Measurements from ENCODE around the gene SLC12A8. TPM values are rescaled to one million over a fixed set of nuclear protein-coding genes. Genes with fewer than 3 reads are reported as not detected.
A peak's percentile ranks its signal among the peaks of the same experiment; 100 is the strongest.

Gene SLC12A8
- total RNA-seq, 1 experiment from 2014 or later, result 30.7 TPM

DNA sequence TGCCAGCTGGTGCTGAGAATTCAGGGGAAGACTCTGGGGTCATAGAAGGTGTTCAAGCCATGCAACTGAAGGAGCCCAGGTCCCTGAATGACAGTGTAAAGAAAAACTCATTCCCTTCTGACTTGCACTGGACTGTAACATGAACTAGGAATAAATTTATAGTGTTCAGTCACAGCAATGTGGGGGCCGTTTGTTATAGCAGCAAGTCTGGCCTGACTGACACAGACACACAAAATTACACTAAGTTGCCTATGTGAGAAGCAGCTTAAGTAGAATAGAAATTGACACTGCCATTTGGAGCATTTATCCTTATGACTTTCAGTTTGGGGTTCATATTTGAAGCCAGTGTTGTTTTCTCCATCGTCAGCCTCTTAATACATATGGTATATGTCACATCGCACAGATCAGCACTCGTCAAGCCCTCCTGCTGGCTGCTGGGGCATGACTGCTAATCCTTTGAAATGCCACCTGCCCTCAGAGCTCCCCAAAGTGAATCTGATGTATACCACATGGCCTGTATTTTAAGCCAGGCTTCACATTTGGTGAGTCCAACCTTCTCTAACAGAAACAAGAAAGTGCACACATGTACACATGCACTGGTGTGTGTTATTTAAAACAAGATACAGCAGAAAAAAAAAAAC, 139.7 kb downstream of the SLC12A8 start:
- Histone ChIP-seq H4K20me1 (ENCODE audit: insufficient read depth) (no peaks in the 10 kb centered on the region), H3K79me2 (ENCODE audit: low read depth) (no peaks in the 10 kb centered on the region), H3F3A (ENCODE audit: insufficient read depth, low read depth) (peaks cover 6% of the 10 kb centered on the region; the same call in 1 of the 2 replicates), H3K4me2 (no peak overlapping the region), H3K9me3 (ENCODE audit: insufficient read depth, low read depth) (no peaks in the 10 kb centered on the region), H3K27ac (no peak overlapping the region), H3K36me3 (ENCODE audit: low read depth) (no peaks in the 10 kb centered on the region), H3K4me1 (replicated peaks; ENCODE audit: insufficient read depth) (no peaks in the 10 kb centered on the region), H3K9me2 (ENCODE audit: insufficient read depth) (no peaks in the 10 kb centered on the region), H2AFZ (no peak overlapping the region), H3K27me3 (ENCODE audit: insufficient read depth, low read depth) (no peaks in the 10 kb centered on the region), H3K4me3 (no peak overlapping the region)
- intact Hi-C loops (cut with micrococcal nuclease; ENCODE audit: unreplicated experiment), result no loop called here
- ChIA-PET POLR2A (ENCODE audit: unreplicated experiment) (no interaction called here), CTCF (no interaction called here)
- TF ChIP-seq CTCF (conservative IDR thresholded peaks at IDR 0.05) (no peak), EZH2 (IDR thresholded peaks at IDR 0.05; ENCODE audit: low read depth) (no peak)
- BruUV-seq (replicated peaks), result no TSS peak
- no peak for DNase-seq

DNA sequence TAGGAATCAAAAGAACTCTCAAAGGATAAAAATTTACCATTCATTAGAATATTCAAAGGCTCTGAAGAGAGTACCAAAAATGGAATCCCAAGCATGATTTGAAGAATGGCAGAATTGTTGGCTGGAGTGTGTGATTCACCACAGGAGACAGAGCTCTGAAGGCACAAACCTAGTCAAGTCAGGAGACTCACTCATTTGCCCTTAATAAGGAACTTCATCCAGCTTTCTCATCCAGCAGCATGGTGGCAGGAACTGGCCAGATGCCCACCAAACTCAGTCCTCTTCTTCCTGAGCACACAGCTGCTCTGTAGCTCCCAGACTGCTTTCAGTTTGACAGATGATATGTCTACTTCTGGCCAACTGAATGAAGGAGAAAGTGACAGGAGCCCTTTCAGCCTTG, 140.2 kb downstream of the SLC12A8 start:
- Histone ChIP-seq H3K36me3 (ENCODE audit: low read depth) (no peaks in the 10 kb centered on the region), H3K27ac (no peak overlapping the region), H3K9me3 (ENCODE audit: insufficient read depth, low read depth) (no peaks in the 10 kb centered on the region), H3K79me2 (ENCODE audit: low read depth) (no peaks in the 10 kb centered on the region), H3F3A (ENCODE audit: insufficient read depth, low read depth) (peaks cover 11% of the 10 kb centered on the region), H3K4me3 (no peak overlapping the region), H3K4me2 (no peak overlapping the region), H3K9me2 (ENCODE audit: insufficient read depth) (no peaks in the 10 kb centered on the region), H3K27me3 (ENCODE audit: insufficient read depth, low read depth) (no peaks in the 10 kb centered on the region), H2AFZ (no peak overlapping the region), H3K4me1 (replicated peaks; ENCODE audit: insufficient read depth) (peaks cover 5% of the 10 kb centered on the region), H4K20me1 (ENCODE audit: insufficient read depth) (no peaks in the 10 kb centered on the region)
- no TSS peak for BruUV-seq (replicated peaks)
- intact Hi-C loops (cut with micrococcal nuclease; ENCODE audit: unreplicated experiment), result no loop called here
- CTCF ChIA-PET, result no interaction called here
- TF ChIP-seq CTCF (conservative IDR thresholded peaks at IDR 0.05), result no peak
- TF ChIP-seq EZH2 (IDR thresholded peaks at IDR 0.05; ENCODE audit: low read depth), result no peak
- DNase-seq, result no peak
- POLR2A ChIA-PET (ENCODE audit: unreplicated experiment), result no interaction called here

DNA sequence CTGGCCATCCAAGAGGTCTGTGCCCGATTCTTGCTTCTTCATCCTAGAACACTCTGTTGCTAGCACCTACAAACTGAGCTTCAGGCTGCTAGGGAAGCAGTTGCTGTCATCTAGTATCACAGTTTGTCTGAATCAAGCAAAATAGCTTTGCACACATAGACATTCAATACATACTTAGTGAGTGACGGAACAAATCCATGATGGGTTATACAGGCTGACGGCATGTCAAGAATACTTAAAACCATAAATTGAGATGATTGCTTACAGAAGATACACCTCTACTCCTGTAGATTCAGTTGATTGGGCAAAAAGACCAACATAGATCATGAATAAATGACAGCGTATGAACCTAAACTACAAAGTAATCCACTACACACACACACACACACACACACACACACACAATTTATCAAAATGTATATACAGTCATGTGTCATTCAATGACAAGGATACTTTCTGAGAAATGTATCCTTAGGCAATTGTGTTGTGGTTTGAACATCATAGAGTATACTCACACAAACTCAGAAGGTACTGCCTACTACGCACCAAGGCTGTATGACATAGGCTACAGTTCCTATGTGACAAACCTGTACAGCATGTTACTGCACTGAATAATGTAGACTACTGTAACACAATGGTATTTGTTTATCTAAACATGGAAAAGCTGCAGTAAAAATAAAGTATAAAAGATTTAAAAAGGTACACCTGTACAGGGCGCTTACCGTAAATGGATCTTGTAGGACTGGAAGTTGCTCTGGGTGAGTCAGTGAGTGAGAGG, 142.4 kb downstream of the SLC12A8 start:
- peaks cover 11% of the 10 kb centered on the region for H3F3A ChIP-seq (ENCODE audit: insufficient read depth, low read depth)

More for the DNA sequence above, 142.4 kb downstream of the SLC12A8 start:
- CTCF ChIA-PET, result no interaction called here
- POLR2A ChIA-PET (ENCODE audit: unreplicated experiment), result no interaction called here
- Histone ChIP-seq H3K9me2 (ENCODE audit: insufficient read depth) (no peaks in the 10 kb centered on the region), H3K27ac (no peak overlapping the region), H3K36me3 (ENCODE audit: low read depth) (no peaks in the 10 kb centered on the region), H3K27me3 (ENCODE audit: insufficient read depth, low read depth) (no peaks in the 10 kb centered on the region), H2AFZ (no peak overlapping the region), H4K20me1 (ENCODE audit: insufficient read depth) (no peaks in the 10 kb centered on the region), H3K4me3 (no peak overlapping the region), H3K4me2 (no peak overlapping the region), H3K4me1 (replicated peaks; ENCODE audit: insufficient read depth) (peaks cover 19% of the 10 kb centered on the region), H3K9me3 (ENCODE audit: insufficient read depth, low read depth) (no peaks in the 10 kb centered on the region), H3K79me2 (ENCODE audit: low read depth) (no peaks in the 10 kb centered on the region)
- BruUV-seq (replicated peaks), result no TSS peak
- no peak for TF ChIP-seq EZH2 (IDR thresholded peaks at IDR 0.05; ENCODE audit: low read depth)
- no peak for TF ChIP-seq CTCF (conservative IDR thresholded peaks at IDR 0.05)
- intact Hi-C loops (cut with micrococcal nuclease; ENCODE audit: unreplicated experiment), result loop anchor here (10.0 kb wide), 1 partner anchor 305 kb away; the partner anchor contains the start of gene ZNF148
- peak in 1 of 2 experiments; percentile 39 for DNase-seq

All from PC-9 (cell line).